Liver (tissue), 9 donors: ENCODE measurements around the gene HSD3B2. TPM values are rescaled to one million over a fixed set of nuclear protein-coding genes. Genes with fewer than 3 reads are reported as not detected.

Experiments used
- DNase-seq: peaks from one replicate; pipeline ENCODE4 v3.0.0-alpha.2; 2017; ENCODE audit warnings: low spot score
- H3K27ac ChIP-seq, 2 donors: one replicate each; pipeline ENCODE4 v1.7.0; 2013; ENCODE audit warnings: inconsistent platforms in 2 of 2, low read length in 2 of 2, control low read depth in 1 of 2, low read depth in 1 of 2, mild to moderate bottlenecking in 1 of 2
- H3K27me3 ChIP-seq, 4 donors: one replicate each; pipeline versions ENCODE4 v1.6.1 to v1.7.0; 2013; ENCODE audit warnings: low read length in 3 of 4, inconsistent platforms in 1 of 4, mild to moderate bottlenecking in 1 of 4, moderate library complexity in 1 of 4; ENCODE audit not compliant: control insufficient read depth in 4 of 4, insufficient read depth in 4 of 4
- H3K36me3 ChIP-seq, 4 donors: one replicate each; pipeline versions ENCODE4 v1.6.1 to v1.7.0; 2013; ENCODE audit warnings: low read length in 3 of 4, mild to moderate bottlenecking in 3 of 4, low read depth in 1 of 4, moderate library complexity in 1 of 4; ENCODE audit not compliant: control insufficient read depth in 4 of 4, insufficient read depth in 3 of 4
- H3K4me1 ChIP-seq, 4 donors: one replicate each; pipeline versions ENCODE4 v1.6.1 to v1.7.0; 2013; ENCODE audit warnings: low read length in 3 of 4, mild to moderate bottlenecking in 3 of 4, moderate library complexity in 1 of 4; ENCODE audit not compliant: control insufficient read depth in 4 of 4, insufficient read depth in 4 of 4
- H3K4me3 ChIP-seq, 3 donors: one replicate each; pipeline versions ENCODE4 v1.6.1 to v1.7.0; 2013; ENCODE audit warnings: low read length in 3 of 3, control low read depth in 1 of 3, low read depth in 1 of 3, mild to moderate bottlenecking in 1 of 3
- H3K9ac ChIP-seq, 2 donors: one replicate each; pipeline ENCODE4 v1.7.0; 2013; ENCODE audit warnings: low read length in 2 of 2, mild to moderate bottlenecking in 2 of 2, moderate library complexity in 2 of 2, control low read depth in 1 of 2, low read depth in 1 of 2
- H3K9me3 ChIP-seq, 4 donors: one replicate each; pipeline versions ENCODE4 v1.6.1 to v1.7.0; 2013; ENCODE audit warnings: low read length in 3 of 4; ENCODE audit not compliant: control insufficient read depth in 4 of 4
- ATF3 ChIP-seq: IDR thresholded peaks from 2 replicates; pipeline ENCODE4 v1.6.1; 2016; ENCODE audit warnings: antibody characterized with exemption
- CTCF ChIP-seq: fragments of 150-350 bp; IDR thresholded peaks from 2 replicates; pipeline ENCODE4 v1.5.1; 2017; ENCODE audit warnings: improper control_type of control experiment, low read depth, low read length; ENCODE audit not compliant: missing input control
- EGR1 ChIP-seq, 2 donors: IDR thresholded peaks; 2 replicates each; pipeline ENCODE4 v1.6.1; 2016 to 2018; ENCODE audit warnings: antibody characterized with exemption in 2 of 2, low read depth in 2 of 2
- FOXA1 ChIP-seq: IDR thresholded peaks from 2 replicates; pipeline ENCODE4 v1.6.1; 2016; ENCODE audit warnings: antibody characterized with exemption
- GABPA ChIP-seq, 2 donors: IDR thresholded peaks in 1 of 2; conservative IDR thresholded peaks in 1 of 2; 2 replicates each; pipeline ENCODE4 v1.6.1; 2016; ENCODE audit warnings: antibody characterized with exemption in 2 of 2, mild to moderate bottlenecking in 1 of 2, moderate library complexity in 1 of 2
- HNF4A ChIP-seq, 2 donors: conservative IDR thresholded peaks; 2 replicates each; pipeline ENCODE4 v1.6.1; 2016; ENCODE audit warnings: antibody characterized with exemption in 2 of 2, mild to moderate bottlenecking in 2 of 2
- HNF4G ChIP-seq: IDR thresholded peaks from 2 replicates; pipeline ENCODE4 v1.6.1; 2016; ENCODE audit warnings: antibody characterized with exemption
- JUND ChIP-seq, 2 donors: IDR thresholded peaks; 2 replicates each; pipeline ENCODE4 v1.6.1; 2016; ENCODE audit warnings: antibody characterized with exemption in 2 of 2
- MAX ChIP-seq: IDR thresholded peaks from 2 replicates; pipeline ENCODE4 v1.6.1; 2016; ENCODE audit warnings: antibody characterized with exemption
- NR2F2 ChIP-seq: IDR thresholded peaks from 2 replicates; pipeline ENCODE4 v1.6.1; 2016; ENCODE audit warnings: antibody characterized with exemption
- RAD21 ChIP-seq, 2 donors: IDR thresholded peaks; 2 replicates each; pipeline ENCODE4 v1.6.1; 2016; ENCODE audit warnings: antibody characterized with exemption in 2 of 2, mild to moderate bottlenecking in 2 of 2
- SP1 ChIP-seq: IDR thresholded peaks from 2 replicates; pipeline ENCODE4 v1.6.1; 2018; ENCODE audit warnings: antibody characterized with exemption, mild to moderate bottlenecking
- TAF1 ChIP-seq: conservative IDR thresholded peaks from 2 replicates; pipeline ENCODE4 v1.6.1; 2016; ENCODE audit warnings: antibody characterized with exemption, mild to moderate bottlenecking
- YY1 ChIP-seq: IDR thresholded peaks from 2 replicates; pipeline ENCODE4 v1.6.1; 2016; ENCODE audit warnings: antibody characterized with exemption, mild to moderate bottlenecking
- ZBTB33 ChIP-seq: IDR thresholded peaks from 2 replicates; pipeline ENCODE4 v1.6.1; 2016; ENCODE audit warnings: antibody characterized with exemption
- WGBS: extraction: QIAGEN DNeasy Blood & Tissue Kit; methylation state at CpG from one replicate; pipeline ENCODE4 v1.1.7; 2013; 5-methylcytosine and 5-hydroxymethylcytosine counted together
- polyA plus RNA-seq, 2 donors: library from polyadenylated mRNA; stranded (reverse) in 1 of 2; unstranded in 1 of 2; fragments of 200-250 nt in 1 of 2; fragments of >200 nt in 1 of 2; fragmentation: Nextera tagmentation in 1 of 2; extraction: Ambion mirVana in 1 of 2; gene quantifications; one replicate each; pipeline versions ENCODE4 v1.2.1 to v1.2.3, GENCODE V29; 2013 to 2015
- total RNA-seq, 2 donors: library from RNA; depleted of rRNA; stranded (reverse); fragments of >200 nt; gene quantifications; one replicate each; pipeline ENCODE4 v1.2.3, GENCODE V29; 2014
- donor health status: healthy.
- donor health status: healthy.
- donor health status: healthy.
- donor health status: healthy.
- donor health status: healthy.

The HSD3B2 gene
- total and polyA plus RNA-seq, 4 donors, result 0.14 to 0.25 (median 0.18) TPM; not detected in 1

- Histone ChIP-seq H3K27me3 (no peaks in the 10 kb centered on the region), H3K36me3 (no peaks in the 10 kb centered on the region), H3K9ac (no peak overlapping the region), H3K4me3 (no peak overlapping the region), H3K27ac (peak overlapping the region; percentile 5 to 55), H3K4me1 (peaks cover 5 to 28% (median 23%) of the 10 kb centered on the region in 4 donors), H3K9me3 (no peaks in the 10 kb centered on the region)
- TF ChIP-seq FOXA1 (no peak), ATF3 (no peak), HNF4A (conservative IDR thresholded peaks at IDR 0.05) (peak in 1 of 2 donors; percentile 26), HNF4G (no peak), MAX (no peak), EGR1 (IDR thresholded peaks at IDR 0.05; ENCODE audit: low read depth in 2 of 2) (no peak), ZBTB33 (no peak)
- no peak for DNase-seq
- WGBS, result 33% methylated on average over 3 of the region's 3 CpGs
Measured at GRCh38 chr1:119453021-119453420, 38.1 kb downstream of the HSD3B2 start.

GRCh38 chr1:119462964-119463363 lies 48.0 kb downstream of the HSD3B2 start:
- no peak overlapping the region for H3K27ac ChIP-seq
- peaks cover 9 to 21% (median 16%) of the 10 kb centered on the region in 4 donors for H3K4me1 ChIP-seq
- no peak overlapping the region for H3K9ac ChIP-seq
- no peaks in the 10 kb centered on the region for H3K9me3 ChIP-seq
- 94% methylated on average over 2 of the region's 2 CpGs for WGBS
- TF ChIP-seq NR2F2 (no peak), JUND (IDR thresholded peaks at IDR 0.05) (no peak), CTCF (no peak), YY1 (no peak), MAX (no peak), HNF4A (conservative IDR thresholded peaks at IDR 0.05) (no peak), ATF3 (no peak), SP1 (no peak), GABPA (IDR thresholded peaks at IDR 0.05 in 1 of 2, conservative IDR thresholded peaks at IDR 0.05 in 1 of 2) (no peak), HNF4G (no peak), TAF1 (no peak), FOXA1 (no peak), EGR1 (IDR thresholded peaks at IDR 0.05; ENCODE audit: low read depth in 2 of 2) (no peak), RAD21 (IDR thresholded peaks at IDR 0.05) (no peak)
- no peak for DNase-seq
- no peak overlapping the region for H3K4me3 ChIP-seq
- no peaks in the 10 kb centered on the region for H3K36me3 ChIP-seq
- H3K27me3 ChIP-seq, result no peaks in the 10 kb centered on the region
